HCT116 (cell line): Measurements from ENCODE around the gene TARS2. TPM values are rescaled to one million over a fixed set of nuclear protein-coding genes. Genes with fewer than 3 reads are reported as not detected.

Experiments
- ATAC-seq: fragments of 200-7000 bp; cut with Tn5 transposase; 2 replicates; pipeline ENCODE4 v1.9.1; 2020; ENCODE audit warnings: mild to moderate bottlenecking, moderate library complexity
- BruUV-seq: library from RNA; stranded (reverse); fragments of 400-500 nt; replicated peaks from 2 replicates; lab custom pipeline; 2021; lab: Mats Ljungman, UMichigan
- CTCF ChIA-PET: fragments of 300-600 bp; sonication (Branson Sonifier 250); formaldehyde crosslinking; loops from one replicate; lab custom pipeline; 2021; ENCODE audit warnings: antibody characterized with exemption; lab: Charles Lee
- POLR2A ChIA-PET: fragments of 300-600, 350-600 bp; sonication (Branson Sonifier 250); formaldehyde crosslinking; loops from one replicate; lab custom pipeline; 2021; ENCODE audit warnings: antibody characterized with exemption; lab: Charles Lee
- RAD21 ChIA-PET, 2 experiments: fragments of 300-600 bp; sonication (Branson Sonifier 250); formaldehyde crosslinking; loops; one replicate each; lab custom pipeline; 2023; ENCODE audit warnings: low total read pairs in 2 of 2; ENCODE audit not compliant: uncharacterized antibody in 2 of 2, unreplicated experiment in 2 of 2, low non-redundant PET in 1 of 2; lab: Charles Lee
- DNase-seq: peaks from one replicate; pipeline ENCODE4 v3.0.0-alpha.2; 2010; ENCODE audit warnings: low read depth, low spot score
- H2AFZ ChIP-seq: fragments of 200-600 bp; shearing (Covaris generic), sonication (generic); 2 replicates; pipeline ENCODE4 v1.6.1; 2017; ENCODE audit warnings: low read depth, mixed run types, mixed read lengths, antibody characterized with exemption, low read length; ENCODE audit not compliant: poor library complexity, severe bottlenecking
- H3K27ac ChIP-seq: 2 replicates; pipeline ENCODE4 v1.5.1; 2012; ENCODE audit warnings: low read depth, low read length
- H3K27me3 ChIP-seq: fragments of 200-600 bp; sonication (generic); 2 replicates; pipeline ENCODE4 v1.6.1; 2016; ENCODE audit warnings: mixed run types, low read length, mixed read lengths; ENCODE audit not compliant: insufficient read depth
- H3K36me3 ChIP-seq, 2 experiments: fragments of 200-500 bp in 1 of 2; fragments of 200-600 bp in 1 of 2; sonication (Bioruptor generic) in 1 of 2; sonication (generic) in 1 of 2; 2 replicates each; pipeline versions ENCODE4 v1.5.1 to v1.6.1; 2014 to 2016; ENCODE audit warnings: low read length in 2 of 2, inconsistent platforms in 1 of 2, mixed read lengths in 1 of 2, mixed run types in 1 of 2; ENCODE audit not compliant: insufficient read depth in 2 of 2, control insufficient read depth in 1 of 2
- H3K4me1 ChIP-seq, 2 experiments: fragments of 200-600 bp in 1 of 2; sonication (generic) in 1 of 2; 2 replicates each; pipeline versions ENCODE4 v1.5.1 to v1.6.1; 2012 to 2017; ENCODE audit warnings: low read length in 2 of 2, inconsistent platforms in 1 of 2, mild to moderate bottlenecking in 1 of 2, mixed read lengths in 1 of 2, mixed run types in 1 of 2, moderate library complexity in 1 of 2; ENCODE audit not compliant: insufficient read depth in 2 of 2, control insufficient read depth in 1 of 2
- H3K4me2 ChIP-seq: fragments of 200-600 bp; sonication (generic); 2 replicates; pipeline ENCODE4 v1.6.1; 2017; ENCODE audit warnings: mixed run types, low read length, mixed read lengths
- H3K4me3 ChIP-seq, 2 experiments: fragments of 200-600 bp in 1 of 2; sonication (generic) in 1 of 2; replicated peaks in 1 of 2; 2 replicates each; pipeline ENCODE4 v1.5.1; 2011 to 2016; ENCODE audit warnings: low read length in 2 of 2, control low read depth in 1 of 2, low read depth in 1 of 2, mild to moderate bottlenecking in 1 of 2, mixed read lengths in 1 of 2, mixed run types in 1 of 2
- H3K79me2 ChIP-seq: fragments of 200-600 bp; sonication (generic); 2 replicates; pipeline ENCODE4 v1.6.1; 2017; ENCODE audit warnings: mild to moderate bottlenecking, mixed run types, low read length, moderate library complexity, mixed read lengths; ENCODE audit not compliant: insufficient read depth
- H3K9ac ChIP-seq: fragments of 200-600 bp; sonication (generic); 2 replicates; pipeline ENCODE4 v1.6.1; 2016; ENCODE audit warnings: low read length, mixed read lengths
- H3K9me2 ChIP-seq: fragments of 200-600 bp; sonication (generic), shearing (Covaris generic); 2 replicates; pipeline ENCODE4 v1.6.1; 2017; ENCODE audit warnings: mixed run types, mild to moderate bottlenecking, moderate library complexity; ENCODE audit not compliant: insufficient read depth
- H3K9me3 ChIP-seq, 2 experiments: fragments of 200-500 bp in 1 of 2; fragments of 200-600 bp in 1 of 2; sonication (Bioruptor generic) in 1 of 2; sonication (generic) in 1 of 2; 2 replicates each; pipeline ENCODE4 v1.6.1; 2014 to 2017; ENCODE audit warnings: low read length in 2 of 2, mixed read lengths in 2 of 2, inconsistent platforms in 1 of 2, low read depth in 1 of 2, mild to moderate bottlenecking in 1 of 2, mixed run types in 1 of 2, moderate library complexity in 1 of 2; ENCODE audit not compliant: control insufficient read depth in 1 of 2, insufficient read depth in 1 of 2
- H4K20me1 ChIP-seq: fragments of 200-600 bp; sonication (generic), shearing (Covaris generic); 2 replicates; pipeline ENCODE4 v1.6.1; 2017; ENCODE audit warnings: mixed run types, mild to moderate bottlenecking, moderate library complexity; ENCODE audit not compliant: insufficient read depth
- ATF3 ChIP-seq: IDR thresholded peaks from 2 replicates; pipeline ENCODE4 v1.6.1; 2012
- CEBPB ChIP-seq: IDR thresholded peaks from 2 replicates; pipeline ENCODE4 v1.6.1; 2012; ENCODE audit warnings: low read depth
- CTCF ChIP-seq, 3 experiments: fragments of 200-600 bp in 1 of 3; sonication (generic) in 1 of 3; IDR thresholded peaks in 2 of 3; conservative IDR thresholded peaks in 1 of 3; 2 replicates each; pipeline ENCODE4 v1.5.1; 2012 to 2017; ENCODE audit warnings: low read depth in 2 of 3, low read length in 2 of 3, antibody characterized with exemption in 1 of 3, borderline replicate concordance in 1 of 3, control low read depth in 1 of 3, mild to moderate bottlenecking in 1 of 3, mixed read lengths in 1 of 3, mixed run types in 1 of 3, moderate library complexity in 1 of 3; ENCODE audit not compliant: insufficient read depth in 1 of 3
- ELF1 ChIP-seq: IDR thresholded peaks from 2 replicates; pipeline ENCODE4 v1.6.1; 2012; ENCODE audit warnings: low read depth, borderline replicate concordance
- EZH2 ChIP-seq: fragments of 200-600 bp; sonication (generic); IDR thresholded peaks from 2 replicates; pipeline ENCODE4 v1.6.1; 2017; ENCODE audit warnings: antibody characterized with exemption, mixed run types
- FOSL1 ChIP-seq: IDR thresholded peaks from 2 replicates; pipeline ENCODE4 v1.6.1; 2012; ENCODE audit warnings: low read depth
- JUND ChIP-seq: IDR thresholded peaks from 2 replicates; pipeline ENCODE4 v1.6.1; 2012
- MAX ChIP-seq: IDR thresholded peaks from 2 replicates; pipeline ENCODE4 v1.6.1; 2012
- POLR2A ChIP-seq: IDR thresholded peaks from 2 replicates; pipeline ENCODE4 v1.7.0; 2011; ENCODE audit warnings: borderline replicate concordance; ENCODE audit not compliant: insufficient read depth, insufficient read length; ENCODE audit errors: extremely low read depth
- POLR2AphosphoS5 ChIP-seq: IDR thresholded peaks from 2 replicates; pipeline ENCODE4 v1.6.1; 2011; ENCODE audit warnings: mild to moderate bottlenecking, low read depth, low read length, moderate library complexity
- RAD21 ChIP-seq: IDR thresholded peaks from 2 replicates; pipeline ENCODE4 v1.6.1; 2012; ENCODE audit warnings: low read depth, mild to moderate bottlenecking
- REST ChIP-seq: IDR thresholded peaks from 2 replicates; pipeline ENCODE4 v1.6.1; 2012; ENCODE audit warnings: low read depth
- SIN3A ChIP-seq: IDR thresholded peaks from 2 replicates; pipeline ENCODE4 v1.6.1; 2012; ENCODE audit warnings: low read depth
- SP1 ChIP-seq: IDR thresholded peaks from 2 replicates; pipeline ENCODE4 v1.6.1; 2012; ENCODE audit warnings: low read depth
- SRF ChIP-seq: IDR thresholded peaks from 2 replicates; pipeline ENCODE4 v1.6.1; 2012; ENCODE audit warnings: low read depth
- TCF7L2 ChIP-seq: IDR thresholded peaks from 2 replicates; pipeline ENCODE4 v1.7.0; 2011; ENCODE audit warnings: borderline replicate concordance, inconsistent platforms; ENCODE audit not compliant: insufficient read depth, insufficient read length; ENCODE audit errors: extremely low read depth
- YY1 ChIP-seq: IDR thresholded peaks from 2 replicates; pipeline ENCODE4 v1.6.1; 2011; ENCODE audit warnings: low read length, low read depth, moderate library complexity, mild to moderate bottlenecking; ENCODE audit not compliant: insufficient replicate concordance; ENCODE audit errors: extremely low read depth
- ZFX ChIP-seq: fragments of 450-650 bp; IDR thresholded peaks from 2 replicates; pipeline ENCODE4 v1.6.1; 2017
- ZNF274 ChIP-seq: fragments of 200-500 bp; sonication (Bioruptor generic); IDR thresholded peaks from 2 replicates; pipeline ENCODE4 v1.6.1; 2014; ENCODE audit warnings: mild to moderate bottlenecking, low read depth, low read length, inconsistent platforms
- intact Hi-C: fragments of 100-400 bp; cut with micrococcal nuclease; formaldehyde crosslinking; loops from 2 replicates; pipeline ENCODE4 v1.10.0; 2022
- total RNA-seq: library from RNA; stranded (reverse); gene quantifications from one replicate; pipeline ENCODE4 v1.2.1, GENCODE V29; 2021; ENCODE audit not compliant: unreplicated experiment

TARS2 gene
- total RNA-seq, 1 experiment from 2014 or later: 23.2 TPM

GRCh38 chr1:150554086-150554452, 66.8 kb downstream of the TARS2 start:
- H3K79me2 ChIP-seq: no peaks in the 10 kb centered on the region; the same call in 1 of the 2 replicates
- RAD21 ChIA-PET: no interaction called here
- BruUV-seq: no TSS peak
- ATAC-seq (no peak), DNase-seq (no peak)
- H3K27ac ChIP-seq: no peak overlapping the region
- no peak overlapping the region for H3K4me3 ChIP-seq
- H3K9me3 ChIP-seq: no peaks in the 10 kb centered on the region
- no peak overlapping the region for H3K4me2 ChIP-seq
- no peak overlapping the region for H2AFZ ChIP-seq
- intact Hi-C loops: no loop called here
- peaks cover 8 to 16% of the 10 kb centered on the region in 2 experiments; a peak in 3 of 4 replicates for H3K4me1 ChIP-seq
- no peak for TF ChIP-seq YY1
- no peak for TF ChIP-seq TCF7L2
- TF ChIP-seq ATF3: no peak
- no peak for TF ChIP-seq JUND
- TF ChIP-seq CEBPB: no peak
- no peak for TF ChIP-seq SIN3A
- no peak for TF ChIP-seq RAD21
- TF ChIP-seq ZFX: no peak
- TF ChIP-seq ELF1: no peak
- no peak for TF ChIP-seq CTCF (IDR thresholded peaks at IDR 0.05 in 2 of 3, conservative IDR thresholded peaks at IDR 0.05 in 1 of 3; ENCODE audit: borderline replicate concordance in 1 of 3, insufficient read depth in 1 of 3, low read depth in 2 of 3, low read length in 2 of 3)
- TF ChIP-seq FOSL1: no peak
- no peak for TF ChIP-seq SP1
- no peak for TF ChIP-seq MAX
- no peak for TF ChIP-seq ZNF274
- no peak for TF ChIP-seq EZH2
- TF ChIP-seq POLR2AphosphoS5: no peak
- TF ChIP-seq POLR2A: no peak
- no peak for TF ChIP-seq SRF
- no peak for TF ChIP-seq REST
- H3K9me2 ChIP-seq: no peaks in the 10 kb centered on the region
- no peaks in the 10 kb centered on the region for H3K27me3 ChIP-seq
- no peaks in the 10 kb centered on the region for H3K36me3 ChIP-seq
- H4K20me1 ChIP-seq: no peaks in the 10 kb centered on the region
- POLR2A ChIA-PET: no interaction called here
- CTCF ChIA-PET: no interaction called here
- H3K9ac ChIP-seq: no peak overlapping the region
